ENCODE measurements around the gene ARID2. TPM values are rescaled to one million over a fixed set of nuclear protein-coding genes. Genes with fewer than 3 reads are reported as not detected.

ARID2 gene
- total RNA-seq, 1 donor from 2014 or later: 53.6 TPM

DNA sequence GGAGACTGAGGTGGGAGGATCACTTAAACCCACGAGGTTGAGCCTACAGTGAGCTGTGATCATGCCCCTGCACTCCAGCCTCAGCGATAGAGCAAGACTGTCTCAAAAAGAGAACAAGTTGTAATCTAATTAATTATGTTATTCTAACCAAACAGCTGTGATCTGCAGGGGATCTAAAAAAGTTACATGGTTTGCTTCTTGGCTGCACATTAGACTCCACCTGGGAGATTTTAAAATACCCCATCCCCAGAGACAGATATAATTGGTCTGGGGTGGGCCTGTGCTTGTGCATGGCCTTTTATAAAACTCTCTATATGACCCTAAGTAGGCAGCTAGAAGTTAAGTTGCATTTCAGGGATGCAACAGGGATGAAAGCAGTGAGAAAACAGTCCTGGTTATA, 184.1 kb downstream of the ARID2 start:
- H3K27me3 Mint-ChIP-seq (ENCODE audit: low read depth): no peaks in the 10 kb centered on the region
- H3K36me3 Mint-ChIP-seq (ENCODE audit: low read depth): peaks cover 7% of the 10 kb centered on the region
- TF ChIP-seq, protein P1, sequence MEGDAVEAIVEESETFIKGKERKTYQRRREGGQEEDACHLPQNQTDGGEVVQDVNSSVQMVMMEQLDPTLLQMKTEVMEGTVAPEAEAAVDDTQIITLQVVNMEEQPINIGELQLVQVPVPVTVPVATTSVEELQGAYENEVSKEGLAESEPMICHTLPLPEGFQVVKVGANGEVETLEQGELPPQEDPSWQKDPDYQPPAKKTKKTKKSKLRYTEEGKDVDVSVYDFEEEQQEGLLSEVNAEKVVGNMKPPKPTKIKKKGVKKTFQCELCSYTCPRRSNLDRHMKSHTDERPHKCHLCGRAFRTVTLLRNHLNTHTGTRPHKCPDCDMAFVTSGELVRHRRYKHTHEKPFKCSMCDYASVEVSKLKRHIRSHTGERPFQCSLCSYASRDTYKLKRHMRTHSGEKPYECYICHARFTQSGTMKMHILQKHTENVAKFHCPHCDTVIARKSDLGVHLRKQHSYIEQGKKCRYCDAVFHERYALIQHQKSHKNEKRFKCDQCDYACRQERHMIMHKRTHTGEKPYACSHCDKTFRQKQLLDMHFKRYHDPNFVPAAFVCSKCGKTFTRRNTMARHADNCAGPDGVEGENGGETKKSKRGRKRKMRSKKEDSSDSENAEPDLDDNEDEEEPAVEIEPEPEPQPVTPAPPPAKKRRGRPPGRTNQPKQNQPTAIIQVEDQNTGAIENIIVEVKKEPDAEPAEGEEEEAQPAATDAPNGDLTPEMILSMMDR (conservative IDR thresholded peaks at IDR 0.05): no peak
- no peak overlapping the region for H3K4me3 Mint-ChIP-seq
- H3K27ac Mint-ChIP-seq (ENCODE audit: unreplicated experiment): no peak overlapping the region
- no peaks in the 10 kb centered on the region for H3K4me1 Mint-ChIP-seq
- H3K9me3 Mint-ChIP-seq: no peaks in the 10 kb centered on the region
- DNase-seq (ENCODE audit: low read depth, low spot score): no peak

GRCh38 chr12:45914090-45914489, 184.6 kb downstream of the ARID2 start:
- no peak overlapping the region for H3K27ac Mint-ChIP-seq (ENCODE audit: unreplicated experiment)
- H3K4me3 Mint-ChIP-seq: no peak overlapping the region
- TF ChIP-seq, protein P1 (conservative IDR thresholded peaks at IDR 0.05): no peak
- H3K27me3 Mint-ChIP-seq (ENCODE audit: low read depth): no peaks in the 10 kb centered on the region
- no peak for DNase-seq (ENCODE audit: low read depth, low spot score)
- H3K36me3 Mint-ChIP-seq (ENCODE audit: low read depth): peaks cover 5% of the 10 kb centered on the region
- no peaks in the 10 kb centered on the region for H3K4me1 Mint-ChIP-seq
- no peaks in the 10 kb centered on the region for H3K9me3 Mint-ChIP-seq

DNA sequence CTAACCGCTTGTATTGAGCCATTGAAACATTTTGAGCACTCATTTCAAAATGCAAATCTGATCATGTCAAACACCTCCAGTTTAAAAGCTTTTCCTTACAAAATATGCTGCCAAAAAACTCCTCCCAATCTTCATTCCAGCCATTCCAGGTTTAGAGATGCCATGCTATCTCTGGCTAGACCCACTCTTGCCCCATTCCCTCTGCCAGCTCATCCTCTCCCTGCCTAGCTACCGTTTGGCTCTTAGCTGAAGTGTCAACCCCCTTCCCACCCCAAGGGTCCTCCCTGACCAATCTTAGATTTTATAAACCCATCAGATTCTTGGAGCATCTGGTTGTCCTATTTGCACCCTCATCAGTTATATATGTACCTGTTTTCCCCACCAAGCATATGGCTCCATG, 185.9 kb downstream of the ARID2 start:
- H3K27me3 Mint-ChIP-seq (ENCODE audit: low read depth): no peaks in the 10 kb centered on the region
- peaks cover 5% of the 10 kb centered on the region for H3K36me3 Mint-ChIP-seq (ENCODE audit: low read depth)
- peak overlapping the region; percentile 45 for H3K4me3 Mint-ChIP-seq
- no peaks in the 10 kb centered on the region for H3K4me1 Mint-ChIP-seq
- no peak overlapping the region for H3K27ac Mint-ChIP-seq (ENCODE audit: unreplicated experiment)
- no peaks in the 10 kb centered on the region for H3K9me3 Mint-ChIP-seq
- no peak for DNase-seq (ENCODE audit: low read depth, low spot score)
- TF ChIP-seq, protein P1 (conservative IDR thresholded peaks at IDR 0.05): no peak

DNA sequence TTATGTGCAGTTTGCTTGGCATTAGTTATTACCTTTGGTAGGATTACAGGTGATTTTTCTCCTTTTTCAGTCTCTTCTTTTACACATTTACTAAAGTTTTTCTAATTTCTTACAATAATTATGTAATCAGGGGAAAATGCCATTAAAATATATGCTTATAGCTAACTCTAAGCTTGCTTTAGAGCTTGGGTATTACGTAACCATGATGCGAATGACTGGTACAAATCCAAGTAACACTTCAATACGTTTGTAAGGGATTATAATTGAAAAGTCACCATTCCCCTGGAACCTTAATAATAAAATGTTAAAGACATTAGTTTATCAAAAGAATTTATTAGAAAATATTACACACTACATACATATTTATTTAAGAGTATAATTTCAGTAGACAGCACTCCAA, 189.3 kb downstream of the ARID2 start:
- no peaks in the 10 kb centered on the region for H3K4me1 Mint-ChIP-seq
- H3K9me3 Mint-ChIP-seq: no peaks in the 10 kb centered on the region
- TF ChIP-seq, protein P1 (conservative IDR thresholded peaks at IDR 0.05): no peak
- H3K27me3 Mint-ChIP-seq (ENCODE audit: low read depth): no peaks in the 10 kb centered on the region
- H3K36me3 Mint-ChIP-seq (ENCODE audit: low read depth): peaks cover 10% of the 10 kb centered on the region
- no peak overlapping the region for H3K4me3 Mint-ChIP-seq
- no peak for DNase-seq (ENCODE audit: low read depth, low spot score)
- H3K27ac Mint-ChIP-seq (ENCODE audit: unreplicated experiment): no peak overlapping the region

DNA sequence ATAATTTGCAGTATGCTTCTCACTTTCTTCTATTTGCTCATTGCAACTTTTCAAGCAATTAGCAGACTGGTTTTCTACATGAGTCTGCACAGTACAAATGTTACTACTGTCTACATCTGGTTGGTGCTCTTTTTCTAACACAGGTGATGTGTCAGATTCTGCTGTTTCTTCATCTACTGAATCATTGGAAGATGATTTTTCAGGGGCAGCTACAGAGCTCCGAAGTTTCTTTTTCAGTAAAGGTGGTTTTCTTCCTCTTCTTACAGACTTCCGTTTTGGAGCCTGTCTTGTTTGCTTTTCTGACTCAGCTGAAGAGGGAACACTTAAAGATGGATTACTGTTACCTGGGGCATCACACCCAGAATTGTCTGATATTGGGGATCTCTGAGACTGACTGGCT, 198.8 kb downstream of the ARID2 start:
- no peaks in the 10 kb centered on the region for H3K27me3 Mint-ChIP-seq (ENCODE audit: low read depth)
- H3K9me3 Mint-ChIP-seq: no peaks in the 10 kb centered on the region
- no peak for DNase-seq (ENCODE audit: low read depth, low spot score)
- H3K27ac Mint-ChIP-seq (ENCODE audit: unreplicated experiment): no peak overlapping the region
- TF ChIP-seq, protein P1 (conservative IDR thresholded peaks at IDR 0.05): no peak
- H3K4me3 Mint-ChIP-seq: no peak overlapping the region
- H3K36me3 Mint-ChIP-seq (ENCODE audit: low read depth): peaks cover 33% of the 10 kb centered on the region
- no peaks in the 10 kb centered on the region for H3K4me1 Mint-ChIP-seq

DNA sequence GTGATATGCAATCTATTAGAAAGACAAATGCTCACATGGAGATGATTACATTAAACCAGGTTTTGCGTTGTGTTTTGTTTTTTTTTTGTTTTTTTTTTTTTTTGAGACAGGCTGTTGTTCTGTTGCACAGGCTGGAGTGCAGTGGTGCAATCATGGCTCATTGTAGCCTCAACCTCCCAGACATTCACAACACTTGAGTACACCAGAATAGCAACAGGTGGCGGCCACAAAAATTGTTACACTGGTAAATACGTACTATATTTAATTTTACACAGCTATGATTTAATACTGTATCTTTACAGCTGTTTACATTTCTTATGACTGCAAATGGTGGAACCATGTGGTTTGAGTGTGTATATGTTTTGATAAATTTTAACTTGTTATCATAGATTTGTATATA, 200.9 kb downstream of the ARID2 start:
- Mint-ChIP-seq H3K9me3 (no peaks in the 10 kb centered on the region), H3K27ac (ENCODE audit: unreplicated experiment) (no peak overlapping the region), H3K27me3 (ENCODE audit: low read depth) (no peaks in the 10 kb centered on the region), H3K4me1 (peaks cover 6% of the 10 kb centered on the region), H3K36me3 (ENCODE audit: low read depth) (peaks cover 30% of the 10 kb centered on the region), H3K4me3 (no peak overlapping the region)
- TF ChIP-seq, protein P1 (conservative IDR thresholded peaks at IDR 0.05): no peak
- DNase-seq (ENCODE audit: low read depth, low spot score): no peak

Measured in neural crest cell (in vitro differentiated cells).